Lower leg skin (tissue), 4 donors: ENCODE results near the gene TMCC1. TPM values are rescaled to one million over a fixed set of nuclear protein-coding genes. Genes with fewer than 3 reads are reported as not detected.
"Not testable (repeated sequence)": the region's sequence is repeated elsewhere in the genome, so short reads cannot be mapped to it uniquely, and the experiment has no call there.

Experiments used
- DNase-seq, 2 donors: peaks; one replicate each; pipeline ENCODE4 v3.0.0-alpha.2; 2019; ENCODE audit warnings: low spot score in 2 of 2
- H3K4me3 ChIP-seq: fragments of 200-600 bp; sonication (generic); 2 replicates; pipeline ENCODE4 v1.5.1; 2017; ENCODE audit warnings: mild to moderate bottlenecking, low read depth; ENCODE audit not compliant: poor library complexity, severe bottlenecking
- POLR2A ChIP-seq, 2 donors: fragments of 450-650 bp; IDR thresholded peaks; one replicate each; pipeline ENCODE4 v1.6.1; 2016 to 2017; ENCODE audit warnings: antibody characterized with exemption in 2 of 2, mild to moderate bottlenecking in 1 of 2, moderate library complexity in 1 of 2
- WGBS, 2 donors: methylation state at CpG; one replicate each; pipeline ENCODE4 v1.1.5; 2018; 5-methylcytosine and 5-hydroxymethylcytosine counted together
- intact Hi-C: fragments of 100-400 bp; cut with DNase I; formaldehyde crosslinking; loops from one replicate; pipeline ENCODE4 v1.15.0; 2023; ENCODE audit warnings: low total_unique reads
- total RNA-seq, 4 donors: library from RNA; depleted of rRNA; stranded (reverse); fragments of >200 nt; gene quantifications; one replicate each; pipeline ENCODE4 v1.1.0, GENCODE V29; 2016
- TF ChIP-seq, protein P1 (sequence below), 3 donors: fragments of 450-650 bp; IDR thresholded peaks; one replicate each; pipeline ENCODE4 v1.5.1; 2016; ENCODE audit warnings: antibody characterized with exemption in 3 of 3, mild to moderate bottlenecking in 3 of 3, moderate library complexity in 2 of 3

Gene TMCC1
- total RNA-seq, 4 donors from 2014 or later, result 15.1 to 28.6 (median 18.8) TPM

GRCh38 chr3:129838086-129838485 lies 55.4 kb downstream of the TMCC1 start:
- DNase-seq, result no peak
- intact Hi-C loops, result no loop called here
- 71 to 83% methylated on average over 6 of the region's 6 CpGs for WGBS, 2 donors

GRCh38 chr3:129837065-129837642 lies 56.4 kb downstream of the TMCC1 start:
- DNase-seq, result no peak
- no peak for TF ChIP-seq POLR2A (IDR thresholded peaks at IDR 0.05)
- TF ChIP-seq, protein P1, sequence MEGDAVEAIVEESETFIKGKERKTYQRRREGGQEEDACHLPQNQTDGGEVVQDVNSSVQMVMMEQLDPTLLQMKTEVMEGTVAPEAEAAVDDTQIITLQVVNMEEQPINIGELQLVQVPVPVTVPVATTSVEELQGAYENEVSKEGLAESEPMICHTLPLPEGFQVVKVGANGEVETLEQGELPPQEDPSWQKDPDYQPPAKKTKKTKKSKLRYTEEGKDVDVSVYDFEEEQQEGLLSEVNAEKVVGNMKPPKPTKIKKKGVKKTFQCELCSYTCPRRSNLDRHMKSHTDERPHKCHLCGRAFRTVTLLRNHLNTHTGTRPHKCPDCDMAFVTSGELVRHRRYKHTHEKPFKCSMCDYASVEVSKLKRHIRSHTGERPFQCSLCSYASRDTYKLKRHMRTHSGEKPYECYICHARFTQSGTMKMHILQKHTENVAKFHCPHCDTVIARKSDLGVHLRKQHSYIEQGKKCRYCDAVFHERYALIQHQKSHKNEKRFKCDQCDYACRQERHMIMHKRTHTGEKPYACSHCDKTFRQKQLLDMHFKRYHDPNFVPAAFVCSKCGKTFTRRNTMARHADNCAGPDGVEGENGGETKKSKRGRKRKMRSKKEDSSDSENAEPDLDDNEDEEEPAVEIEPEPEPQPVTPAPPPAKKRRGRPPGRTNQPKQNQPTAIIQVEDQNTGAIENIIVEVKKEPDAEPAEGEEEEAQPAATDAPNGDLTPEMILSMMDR (IDR thresholded peaks at IDR 0.05), result no peak
- WGBS, 2 donors, result 69% methylated on average over 2 of the region's 2 CpGs
- H3K4me3 ChIP-seq, result no peak overlapping the region
- intact Hi-C loops, result no loop called here

More at GRCh38 chr3:129838086-129838485, 55.4 kb downstream of the TMCC1 start:
- no peak overlapping the region for H3K4me3 ChIP-seq
- TF ChIP-seq POLR2A (IDR thresholded peaks at IDR 0.05), result no peak
- TF ChIP-seq, protein P1 (IDR thresholded peaks at IDR 0.05), result no peak

DNA sequence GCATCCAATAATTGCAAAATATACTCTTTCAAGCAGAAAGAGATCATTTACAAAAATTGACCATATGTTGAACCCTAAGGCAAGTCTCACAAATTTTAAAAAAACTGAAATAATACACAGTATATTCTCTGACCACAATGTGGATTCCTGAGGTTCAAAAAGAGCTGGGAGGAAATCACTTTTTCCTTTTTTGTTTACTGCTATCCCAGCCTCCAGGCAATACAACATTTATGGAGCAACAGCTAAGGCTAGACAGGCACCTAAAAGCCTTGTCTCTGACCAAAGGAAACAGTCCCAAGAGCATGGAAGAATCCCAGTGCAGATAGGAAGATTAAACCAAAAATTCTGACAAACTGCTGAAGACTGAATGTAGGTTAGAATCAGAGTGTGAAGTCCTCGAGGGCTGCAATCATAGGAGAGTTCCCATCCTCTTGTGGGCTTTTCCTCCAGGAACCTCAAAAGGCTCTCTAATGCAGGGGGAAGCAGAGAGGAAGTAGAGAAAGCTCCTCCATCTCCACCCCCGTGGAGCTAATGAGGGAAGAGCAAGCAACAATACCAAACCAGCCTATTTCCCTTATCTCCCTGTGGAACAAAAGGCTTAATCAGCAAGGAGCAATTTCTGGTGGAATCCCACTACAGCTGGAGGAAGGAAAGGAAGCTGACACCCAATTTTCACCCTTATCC lies 57.0 kb downstream of the TMCC1 start:
- no peak for DNase-seq
- no peak overlapping the region for H3K4me3 ChIP-seq
- intact Hi-C loops, result no loop called here
- TF ChIP-seq, protein P1 (IDR thresholded peaks at IDR 0.05), result no peak
- TF ChIP-seq POLR2A (IDR thresholded peaks at IDR 0.05), result no peak
- WGBS, 2 donors, result 28 to 54% methylated on average over 2 of the region's 2 CpGs

GRCh38 chr3:129835198-129835597 lies 58.3 kb downstream of the TMCC1 start:
- WGBS, 2 donors, result 39 to 41% methylated on average over 2 of the region's 2 CpGs
- H3K4me3 ChIP-seq, result no peak overlapping the region
- intact Hi-C loops, result no loop called here
- no peak for DNase-seq
- TF ChIP-seq, protein P1 (IDR thresholded peaks at IDR 0.05), result no peak

DNA sequence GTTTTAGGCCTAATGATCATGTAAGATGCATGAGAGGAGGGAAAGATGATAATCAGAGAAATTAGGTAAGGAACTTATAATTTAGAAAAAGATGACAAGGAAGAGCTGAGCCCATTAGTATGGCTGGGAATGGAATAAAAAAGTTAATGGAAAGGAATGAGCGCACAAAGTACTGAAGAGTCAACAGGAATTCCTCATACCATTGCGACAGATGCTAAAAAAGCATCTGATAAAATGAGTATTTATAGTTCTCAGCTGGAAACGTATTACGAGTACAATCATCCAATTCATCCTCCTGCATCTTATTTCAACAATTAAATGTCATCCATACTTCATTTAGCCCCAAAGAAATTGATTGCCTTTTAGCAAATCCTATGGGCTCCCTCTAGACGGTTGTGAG lies 58.9 kb downstream of the TMCC1 start:
- no peak for DNase-seq
- 83 to 87% methylated on average over 5 of the region's 5 CpGs for WGBS, 2 donors
- no peak for TF ChIP-seq POLR2A (IDR thresholded peaks at IDR 0.05)
- TF ChIP-seq, protein P1 (IDR thresholded peaks at IDR 0.05), result no peak
- H3K4me3 ChIP-seq, result no peak overlapping the region
- intact Hi-C loops, result no loop called here

- 66 to 69% methylated on average over 6 of the region's 6 CpGs for WGBS, 2 donors
- H3K4me3 ChIP-seq, intact Hi-C loops, DNase-seq: not testable (repeated sequence)
Measured at GRCh38 chr3:129831942-129832341, 61.6 kb downstream of the TMCC1 start.
